Measurements from ENCODE around the gene RBM26.
A peak's percentile ranks its signal among the peaks of the same experiment; 100 is the strongest.

RBM26 gene

DNA sequence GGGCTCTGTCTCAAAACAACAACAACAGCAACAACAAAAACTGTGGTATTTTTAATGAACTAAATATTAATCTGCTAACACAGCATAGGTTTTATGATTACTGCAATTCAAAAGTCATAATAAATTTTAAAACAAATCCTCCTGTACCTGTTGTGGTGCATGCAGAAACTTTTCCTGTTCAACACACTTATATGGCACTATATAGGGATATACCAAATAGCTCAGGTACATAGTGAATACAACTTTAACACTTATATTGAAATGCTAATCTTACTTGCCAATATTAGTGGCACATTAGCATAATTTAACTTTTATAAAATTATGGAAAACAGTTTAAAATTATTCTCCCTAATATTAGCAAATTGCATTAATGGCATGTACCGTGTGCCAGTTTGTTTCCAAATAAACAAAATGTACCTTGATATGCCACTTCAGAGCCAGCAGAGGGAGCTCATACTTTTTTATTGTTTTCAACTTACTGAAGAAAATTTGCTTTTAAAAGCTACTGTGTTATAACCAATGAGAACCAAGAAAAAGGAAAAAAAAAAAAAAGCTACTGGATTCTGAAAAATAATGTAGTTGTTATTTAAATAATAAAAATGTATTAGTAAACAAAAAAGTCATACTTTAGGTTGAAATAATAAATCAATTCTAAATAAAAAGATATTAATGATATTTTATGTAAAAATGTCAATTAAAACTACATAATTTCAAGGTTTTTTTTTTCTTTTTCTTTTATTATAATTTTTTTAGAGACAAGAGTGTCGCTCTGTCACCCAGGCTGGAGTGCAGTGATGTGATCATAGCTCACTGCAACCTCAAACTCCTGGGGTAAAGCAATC is 18.0 kb upstream of the RBM26 start:
- DNase-seq: peak; percentile 51

DNA sequence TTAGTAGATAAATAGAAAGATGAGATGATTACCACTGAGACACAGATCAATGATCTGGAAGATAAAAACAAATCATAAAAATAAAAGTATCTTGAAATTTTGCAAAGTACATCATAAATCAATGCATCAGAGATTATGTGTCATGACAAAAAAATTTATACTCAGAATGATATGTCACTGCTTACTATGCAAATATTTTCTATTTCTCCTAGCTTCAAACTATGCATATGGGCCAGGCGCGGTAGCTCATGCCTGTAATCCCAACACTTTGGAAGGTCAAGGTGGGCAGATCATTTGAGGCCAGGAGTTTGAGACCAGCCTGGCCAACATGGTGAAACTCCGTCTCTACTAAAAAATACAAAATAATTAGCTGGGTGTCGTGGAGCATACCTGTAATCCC is 17.3 kb upstream of the RBM26 start:
- no peak for DNase-seq

DNA sequence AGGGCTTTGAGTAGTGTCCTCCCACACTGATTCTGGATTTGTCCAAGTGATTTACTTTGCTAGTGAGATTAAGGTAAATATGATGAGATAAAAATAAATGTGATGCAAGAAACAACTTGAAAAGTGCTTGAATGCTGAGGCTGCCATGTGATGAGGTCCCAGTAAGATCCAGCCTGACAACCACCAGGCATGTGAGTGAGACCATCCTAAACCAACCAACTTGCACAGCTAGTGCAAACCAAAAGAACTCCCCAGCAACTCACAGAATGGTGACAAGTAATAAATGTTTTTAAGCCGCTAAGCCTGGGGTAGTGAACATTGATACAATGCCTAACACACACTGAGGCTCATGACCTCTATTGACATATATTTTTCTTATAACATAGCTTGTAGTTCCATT is 13.3 kb upstream of the RBM26 start:
- no peak for DNase-seq

DNA sequence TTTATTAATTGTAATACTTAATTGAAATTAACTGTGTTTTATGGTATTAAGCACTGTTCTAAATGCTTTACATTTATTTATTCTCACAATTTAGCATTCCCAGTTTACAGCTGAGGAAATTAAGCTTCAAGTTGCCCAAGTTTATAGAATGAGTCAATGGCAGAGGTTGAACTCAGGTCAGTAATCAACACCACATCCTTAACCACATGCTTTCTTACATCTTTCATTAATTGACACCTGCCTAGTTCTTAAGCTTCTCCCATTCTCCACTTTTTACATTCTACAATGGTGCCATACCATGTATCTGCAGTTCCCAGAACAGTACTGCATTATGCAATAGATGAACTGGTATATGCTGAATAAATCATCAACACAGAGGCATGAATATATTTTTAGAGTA is 11.7 kb upstream of the RBM26 start:
- DNase-seq: no peak

DNA sequence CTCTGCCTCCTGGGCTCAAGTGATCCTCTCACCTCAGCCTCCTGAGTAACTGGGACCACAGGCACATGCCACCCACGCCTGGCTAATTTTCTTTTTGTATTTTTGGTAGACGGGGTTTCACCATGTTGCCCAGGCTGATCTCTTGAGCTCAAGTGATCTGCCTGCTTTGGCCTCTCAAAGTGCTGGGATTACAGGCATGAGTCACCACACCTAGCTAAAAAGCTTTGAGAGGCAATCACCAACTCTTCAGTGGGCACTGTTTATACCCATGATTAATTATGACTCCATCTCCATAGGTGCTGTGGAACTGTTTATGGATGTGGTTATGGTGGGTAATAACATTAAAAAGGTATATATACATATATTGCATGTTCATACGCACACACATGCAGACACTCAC is 7.5 kb upstream of the RBM26 start:
- no peak for DNase-seq

DNA sequence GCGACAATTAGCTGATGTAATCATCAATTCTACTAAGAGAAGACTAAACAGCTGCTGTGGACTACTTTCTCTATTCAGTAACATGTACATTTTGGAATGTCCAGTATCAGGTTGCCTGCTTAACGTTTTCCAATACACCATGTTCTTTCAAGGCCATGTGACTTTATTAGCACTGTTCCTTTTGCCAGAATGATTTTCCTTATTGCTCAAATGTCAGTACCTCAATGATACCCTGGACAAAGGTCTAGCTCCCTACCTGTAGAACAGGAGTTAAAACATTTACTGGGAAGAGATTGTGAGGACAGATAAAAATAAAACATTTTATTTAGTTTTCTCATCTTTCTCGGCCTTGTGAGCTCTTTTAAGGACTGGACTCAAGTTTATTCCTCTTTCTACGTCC is 3.8 kb upstream of the RBM26 start:
- no peak for DNase-seq

DNA sequence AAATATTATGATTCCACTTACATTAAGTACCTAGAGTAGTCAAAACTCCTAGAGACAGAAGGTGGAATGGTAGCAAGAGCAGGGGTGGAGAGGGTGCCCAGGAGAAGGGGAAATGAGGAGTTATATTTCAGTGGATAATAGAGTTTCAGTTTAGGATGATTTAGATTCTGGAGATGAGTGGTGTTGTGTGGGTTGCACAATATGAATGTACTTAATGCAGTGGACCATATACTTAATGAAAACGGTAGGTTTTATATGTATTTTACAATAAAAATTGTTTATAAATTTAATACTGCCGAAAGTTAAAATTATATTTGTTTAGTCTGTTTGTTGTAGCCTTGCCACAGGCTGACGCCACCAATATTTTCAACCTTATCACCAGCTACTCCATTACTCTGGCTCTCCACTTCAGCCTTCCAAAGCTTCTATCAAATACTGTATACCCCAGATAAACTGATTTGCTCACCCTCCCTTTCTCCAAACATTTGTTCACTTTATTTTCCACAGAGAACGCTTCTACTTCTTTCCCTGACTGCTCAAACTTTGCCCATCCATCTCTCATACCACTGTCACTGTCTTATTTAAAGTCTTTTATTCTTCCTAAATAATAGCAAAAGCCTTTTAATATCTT is 1.4 kb upstream of the RBM26 start:
- DNase-seq: no peak

DNA sequence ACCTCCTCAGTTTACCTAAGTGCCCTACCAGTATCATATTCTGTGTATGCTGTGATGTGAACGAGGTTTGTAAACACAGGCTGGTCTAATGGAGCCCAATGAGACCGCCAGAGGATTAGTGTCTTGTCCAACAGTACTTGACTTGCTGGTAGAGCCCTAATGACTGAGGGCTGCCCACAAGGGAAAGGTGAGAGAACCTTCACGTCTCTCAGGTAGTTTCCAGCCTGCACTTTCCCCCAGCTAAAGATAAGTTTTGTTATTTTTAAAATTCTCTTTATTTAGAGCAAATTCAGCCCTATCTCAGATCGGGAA is 498 bp upstream of the RBM26 start:
- no peak for DNase-seq

DNA sequence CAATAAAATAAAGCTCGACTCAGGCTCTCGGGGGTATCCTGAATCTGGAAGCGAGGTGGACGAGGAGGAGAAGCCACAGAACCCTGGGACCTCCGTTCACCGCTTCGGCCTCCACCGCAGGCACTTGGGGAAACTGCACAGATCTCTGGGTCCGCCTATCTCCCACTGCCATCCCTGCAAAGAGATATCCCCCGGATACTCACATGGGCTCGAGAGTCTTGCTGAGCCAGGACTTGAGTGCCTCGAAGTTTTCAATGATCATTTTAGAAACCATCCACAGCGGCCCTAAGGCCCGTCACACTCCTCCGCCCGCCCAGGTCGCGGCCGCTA is 589 bp downstream of the RBM26 start:
- DNase-seq: no peak

DNA sequence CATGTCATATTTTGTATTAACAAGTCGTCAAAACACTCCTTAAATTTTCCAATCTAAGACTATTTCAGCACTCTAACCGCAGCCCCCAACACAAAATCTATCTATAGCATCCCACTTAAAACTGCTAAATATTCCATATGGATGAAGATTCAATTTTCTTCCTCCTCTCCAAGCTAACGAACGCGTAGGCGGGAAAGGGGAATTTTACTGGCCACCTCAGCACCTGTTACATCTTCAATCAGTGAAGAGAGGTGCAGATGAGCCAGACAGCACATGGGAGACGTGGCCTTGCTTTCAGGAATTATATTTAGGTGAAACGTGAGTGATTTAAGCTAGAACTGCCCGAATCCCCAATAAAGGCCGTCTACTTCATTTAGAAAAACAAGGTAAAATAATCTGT is 1.1 kb downstream of the RBM26 start:
- DNase-seq: no peak

DNA sequence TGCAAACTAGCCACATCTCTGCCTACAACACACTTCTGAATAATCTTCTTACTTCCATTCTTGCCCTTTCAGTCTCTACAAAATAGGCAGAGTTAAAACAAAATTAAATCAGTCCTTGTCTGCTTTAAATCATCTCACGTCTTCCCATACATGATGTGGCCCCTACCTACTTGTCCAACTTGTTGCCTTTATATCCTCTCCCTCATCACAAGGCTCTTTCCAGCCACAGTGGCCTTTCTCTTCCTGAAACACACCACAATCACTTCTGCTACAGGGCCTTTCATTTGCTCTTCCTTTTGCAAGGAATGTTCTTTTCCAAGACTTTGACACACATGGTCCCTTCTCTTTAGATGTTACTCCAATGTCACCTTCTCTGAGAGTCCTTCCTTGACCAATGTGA is 1.7 kb downstream of the RBM26 start:
- no peak for DNase-seq

DNA sequence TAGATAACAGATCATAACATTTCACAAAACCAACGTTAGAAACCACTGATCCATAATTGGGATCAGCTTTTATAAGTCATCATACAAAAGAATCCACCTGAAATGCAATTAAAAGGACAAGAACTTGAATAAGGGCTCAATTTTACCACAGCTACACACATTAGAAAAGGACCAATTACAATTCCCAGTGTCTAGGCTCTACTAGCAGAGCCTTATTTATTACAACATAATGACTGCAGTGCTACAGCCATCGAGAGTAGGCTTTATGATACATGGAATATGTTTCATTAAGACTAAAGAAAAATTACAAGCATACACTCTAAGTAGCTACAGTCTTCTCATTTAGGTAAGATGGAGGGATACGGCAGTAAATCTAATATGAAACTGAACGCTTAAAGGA is 2.9 kb downstream of the RBM26 start:
- DNase-seq: no peak

DNA sequence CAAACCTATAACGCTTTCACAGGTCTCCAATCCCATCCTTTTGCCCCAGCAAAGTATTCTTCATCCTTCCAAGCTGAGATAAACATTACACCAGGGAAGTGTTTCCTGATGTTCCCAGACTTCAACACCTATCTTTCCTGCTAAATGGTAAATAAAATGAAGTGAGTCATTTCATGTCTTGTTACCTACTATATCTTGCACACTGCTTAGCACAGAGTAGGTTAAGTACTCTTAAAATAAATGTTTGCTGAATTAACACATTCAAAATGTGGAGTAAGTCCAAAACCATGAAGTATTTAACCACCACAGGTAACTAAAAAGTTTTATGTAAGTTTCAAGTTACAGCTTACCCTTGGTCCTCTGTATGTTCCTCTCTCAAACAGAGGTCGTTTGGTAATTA is 3.4 kb downstream of the RBM26 start:
- DNase-seq: no peak

DNA sequence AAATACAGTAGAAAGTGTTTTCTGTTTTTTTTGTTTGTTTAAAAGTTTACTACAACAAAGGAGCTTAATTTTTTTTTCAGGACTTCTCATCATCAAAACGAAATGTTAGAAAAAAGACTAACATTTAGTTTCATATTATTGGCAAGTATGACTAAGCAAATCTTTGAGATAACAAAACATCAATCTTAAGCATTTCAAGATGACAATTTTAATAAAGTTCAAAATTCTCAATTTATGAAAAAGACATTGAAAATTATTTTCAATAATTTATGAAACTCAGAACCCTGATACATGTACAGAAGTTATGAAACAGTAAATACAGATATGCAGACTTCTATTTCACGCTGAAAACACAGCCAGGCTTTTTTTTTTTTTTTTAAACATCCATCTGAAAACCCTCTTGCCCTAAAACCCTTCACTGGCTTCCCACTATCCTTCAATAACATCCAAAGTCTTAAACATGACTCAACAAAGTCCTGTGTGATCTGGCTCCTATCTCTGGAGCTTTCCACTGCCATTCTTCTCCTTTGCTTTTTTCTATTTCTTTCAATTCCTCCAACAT is 3.9 kb downstream of the RBM26 start:
- no peak for DNase-seq

DNA sequence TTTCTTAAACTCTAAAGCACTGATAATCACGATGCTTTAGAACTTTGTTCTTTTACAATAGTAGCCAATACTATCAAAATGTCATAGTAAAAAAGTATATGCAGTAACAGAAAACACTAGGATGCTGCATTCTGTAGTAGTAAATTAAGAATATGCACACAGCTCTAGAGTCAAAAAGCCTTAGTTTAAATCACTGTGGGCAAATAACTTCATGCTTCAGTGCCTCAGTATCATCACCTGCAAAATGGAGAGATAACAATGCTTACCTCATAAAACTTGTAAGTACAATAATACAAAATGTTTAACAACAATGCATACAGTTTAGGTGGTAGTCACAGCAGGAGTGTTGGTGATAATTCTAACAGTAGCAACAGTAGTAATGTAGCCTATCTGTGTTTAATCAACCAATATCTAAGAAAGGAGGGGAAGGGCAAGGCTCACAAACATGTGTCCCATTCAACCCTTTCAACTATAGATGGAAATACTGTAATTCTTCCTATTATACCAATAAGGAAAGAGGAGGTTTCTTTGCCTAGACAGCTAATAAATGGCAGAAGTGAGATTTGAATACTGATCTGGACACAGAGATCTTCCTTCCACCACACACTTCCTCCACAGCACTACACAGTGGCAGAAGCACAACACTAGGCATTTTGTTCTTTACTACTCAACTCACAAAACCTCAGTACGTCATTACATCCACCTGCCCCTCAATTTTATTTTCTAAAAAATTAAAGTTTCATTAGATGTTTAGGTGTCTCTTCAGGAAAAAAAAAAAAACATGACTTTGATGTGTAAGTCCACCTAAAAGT is 4.6 kb downstream of the RBM26 start:
- DNase-seq: no peak

DNA sequence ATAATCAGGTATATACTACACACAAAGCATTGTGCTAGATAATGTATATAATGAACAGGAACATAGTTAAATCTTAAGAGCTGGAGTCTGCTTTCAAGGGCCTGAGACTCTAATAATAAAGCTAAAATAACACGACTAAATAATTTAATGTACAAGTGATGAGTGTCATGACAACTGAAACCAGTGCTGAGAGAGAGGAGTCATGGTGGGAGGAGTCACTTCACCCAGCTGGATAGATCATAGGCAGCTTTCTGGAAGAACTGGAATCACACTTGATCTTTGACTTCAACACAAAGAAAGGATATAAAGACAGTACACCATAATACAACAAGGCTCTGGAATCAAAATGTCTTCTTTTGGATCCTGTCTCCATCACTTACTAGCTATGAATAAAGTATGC is 7.1 kb downstream of the RBM26 start:
- DNase-seq: no peak

DNA sequence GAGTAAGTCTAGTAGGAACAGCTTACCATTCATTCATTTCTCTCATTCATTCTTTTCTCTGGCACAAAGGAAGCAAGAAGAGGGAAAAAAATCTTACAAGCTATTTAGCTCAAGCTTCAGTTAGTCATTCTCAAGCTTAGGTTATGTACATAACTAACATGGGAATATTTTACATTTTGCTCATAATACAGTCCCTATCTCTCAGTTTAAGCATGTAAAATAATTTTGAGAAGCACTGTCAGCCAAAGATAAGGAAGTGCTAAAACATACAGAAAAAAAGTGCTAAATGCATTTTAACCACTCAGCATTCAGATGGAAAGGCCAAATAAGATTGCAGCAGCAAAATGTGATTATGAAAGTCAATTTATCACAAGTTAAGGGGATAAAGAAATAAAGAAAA is 7.9 kb downstream of the RBM26 start:
- no peak for DNase-seq

DNA sequence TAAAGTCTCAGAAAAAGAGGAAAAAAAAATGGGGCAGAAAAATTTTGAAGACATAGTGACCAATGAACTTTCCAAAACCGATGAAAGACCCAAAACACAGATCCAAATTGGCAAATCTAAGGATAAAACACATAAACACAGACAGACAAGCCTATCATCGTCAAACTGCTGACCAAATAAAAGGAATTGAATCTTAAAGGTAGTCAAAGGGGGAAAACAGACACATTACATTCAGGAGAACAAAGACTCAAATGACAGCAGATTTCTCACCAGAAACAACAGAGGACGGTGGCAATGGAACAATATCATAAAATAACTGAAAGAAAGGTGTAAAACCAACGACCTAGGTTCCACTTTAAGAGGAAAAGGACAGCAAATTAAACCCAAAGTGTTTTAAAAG is 10.2 kb downstream of the RBM26 start:
- DNase-seq: no peak

DNA sequence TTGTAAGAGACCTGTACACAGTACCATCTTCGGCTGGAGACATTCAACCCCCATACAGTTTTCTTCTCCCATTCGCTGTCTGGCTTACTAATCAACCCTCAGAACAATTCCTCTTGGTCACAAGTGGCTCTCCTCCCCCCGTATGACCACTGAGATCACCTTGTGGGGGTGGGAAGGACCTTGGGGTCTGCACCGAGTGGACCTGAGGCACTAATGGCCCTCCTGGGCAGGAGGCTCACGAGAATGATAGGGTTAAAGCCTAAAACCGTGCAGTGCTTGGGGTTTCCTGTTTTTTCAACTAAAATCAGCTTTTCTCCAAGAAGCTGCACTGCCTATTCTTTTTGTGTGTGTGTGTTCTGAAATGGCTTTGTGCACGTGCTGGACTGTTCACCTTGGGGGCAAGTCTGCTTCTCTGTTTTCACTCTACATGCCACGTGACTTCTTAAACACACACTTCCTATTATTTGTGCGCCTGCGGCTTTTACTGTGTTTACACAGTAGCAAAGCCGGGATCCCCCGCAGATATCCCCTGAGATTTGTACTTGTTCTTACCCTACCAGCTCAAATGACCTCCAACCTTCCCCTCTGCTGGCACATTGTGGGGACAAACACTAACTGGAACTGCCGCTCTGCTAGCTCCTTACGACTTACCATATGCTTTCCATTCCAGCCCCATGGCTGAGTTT is 12.3 kb downstream of the RBM26 start:
- DNase-seq: peak; percentile 86

DNA sequence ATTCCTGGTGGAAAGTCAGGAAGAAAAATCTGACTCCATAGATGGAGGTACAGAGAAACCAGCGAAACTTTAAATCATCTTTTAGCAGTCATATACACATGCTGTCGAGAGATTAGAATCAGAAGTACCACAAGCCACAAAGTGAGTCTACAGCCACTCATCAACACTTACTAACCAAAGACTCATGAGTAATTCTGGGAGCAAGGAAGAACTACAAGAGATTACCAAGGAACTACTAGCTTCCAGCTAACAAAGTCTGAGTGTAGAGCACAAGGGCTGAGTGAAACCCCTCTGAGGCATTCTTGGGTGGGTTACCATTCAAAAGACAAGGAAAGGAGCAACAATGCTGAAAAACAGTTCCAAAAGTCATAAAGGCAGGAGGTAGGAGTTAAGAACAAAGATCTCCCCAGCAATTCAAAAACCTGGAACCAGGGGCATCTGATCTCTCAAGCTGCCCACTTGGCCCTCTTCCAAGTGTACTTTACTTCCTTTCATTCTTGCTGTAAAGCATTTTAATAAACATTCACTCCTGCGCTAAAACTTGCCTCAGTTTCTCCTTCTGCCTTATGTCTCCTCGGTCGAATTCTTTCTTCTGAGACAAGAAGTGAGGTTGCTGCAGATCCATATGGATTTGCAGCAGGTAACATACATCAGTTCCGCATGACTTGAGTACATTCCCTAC is 13.0 kb downstream of the RBM26 start:
- DNase-seq: no peak

DNA sequence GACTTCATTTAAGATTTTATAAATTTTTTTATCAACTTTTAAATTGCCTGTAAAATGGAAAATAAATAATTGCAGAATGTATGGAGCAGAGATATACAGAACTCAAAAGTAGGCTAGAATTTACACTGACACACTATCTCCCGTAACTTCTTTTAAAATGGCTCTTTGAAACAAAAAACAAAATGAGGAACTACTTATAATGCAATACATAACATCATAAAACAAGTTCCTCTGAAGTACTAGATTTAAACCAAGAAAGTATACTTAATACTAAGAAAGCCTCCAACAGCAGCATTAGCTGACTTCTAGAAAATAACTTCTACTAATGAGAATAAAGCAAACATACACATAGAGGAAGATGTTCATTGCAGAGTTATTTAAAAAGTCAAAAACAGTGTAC is 17.0 kb downstream of the RBM26 start:
- DNase-seq: no peak

DNA sequence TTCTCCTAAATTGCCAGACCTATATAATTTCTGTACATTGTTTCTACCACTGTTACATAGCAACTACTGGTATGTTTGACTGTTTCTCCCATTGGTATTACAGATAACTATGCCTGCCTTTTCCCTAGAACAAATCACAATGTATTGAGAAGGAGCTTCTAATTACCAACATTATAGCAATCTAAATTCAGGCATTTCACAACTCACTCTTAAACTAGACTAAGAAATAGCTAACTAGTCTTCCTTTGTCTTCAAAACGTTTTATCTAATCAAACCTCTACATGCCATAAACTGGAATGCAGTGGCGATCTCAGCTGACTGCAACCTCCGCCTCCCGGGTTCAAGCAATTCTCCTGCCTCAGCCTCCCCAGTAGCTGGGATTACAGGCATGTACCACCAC is 18.2 kb downstream of the RBM26 start:
- DNase-seq: no peak

All from NCI-H1436 (cell line).